Measurements from ENCODE around the gene RNF20.

GRCh38 chr9:101509572-101509971 is 24.1 kb upstream of the RNF20 start:
- TF ChIP-seq, protein P1, sequence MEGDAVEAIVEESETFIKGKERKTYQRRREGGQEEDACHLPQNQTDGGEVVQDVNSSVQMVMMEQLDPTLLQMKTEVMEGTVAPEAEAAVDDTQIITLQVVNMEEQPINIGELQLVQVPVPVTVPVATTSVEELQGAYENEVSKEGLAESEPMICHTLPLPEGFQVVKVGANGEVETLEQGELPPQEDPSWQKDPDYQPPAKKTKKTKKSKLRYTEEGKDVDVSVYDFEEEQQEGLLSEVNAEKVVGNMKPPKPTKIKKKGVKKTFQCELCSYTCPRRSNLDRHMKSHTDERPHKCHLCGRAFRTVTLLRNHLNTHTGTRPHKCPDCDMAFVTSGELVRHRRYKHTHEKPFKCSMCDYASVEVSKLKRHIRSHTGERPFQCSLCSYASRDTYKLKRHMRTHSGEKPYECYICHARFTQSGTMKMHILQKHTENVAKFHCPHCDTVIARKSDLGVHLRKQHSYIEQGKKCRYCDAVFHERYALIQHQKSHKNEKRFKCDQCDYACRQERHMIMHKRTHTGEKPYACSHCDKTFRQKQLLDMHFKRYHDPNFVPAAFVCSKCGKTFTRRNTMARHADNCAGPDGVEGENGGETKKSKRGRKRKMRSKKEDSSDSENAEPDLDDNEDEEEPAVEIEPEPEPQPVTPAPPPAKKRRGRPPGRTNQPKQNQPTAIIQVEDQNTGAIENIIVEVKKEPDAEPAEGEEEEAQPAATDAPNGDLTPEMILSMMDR (IDR thresholded peaks at IDR 0.05) = no peak
- TF ChIP-seq POLR2A (IDR thresholded peaks at IDR 0.05) (no peak), POLR2AphosphoS5 (IDR thresholded peaks at IDR 0.05) (no peak), EP300 (IDR thresholded peaks at IDR 0.05) (no peak)
